Measurements from ENCODE around the gene NFYA.

DNA sequence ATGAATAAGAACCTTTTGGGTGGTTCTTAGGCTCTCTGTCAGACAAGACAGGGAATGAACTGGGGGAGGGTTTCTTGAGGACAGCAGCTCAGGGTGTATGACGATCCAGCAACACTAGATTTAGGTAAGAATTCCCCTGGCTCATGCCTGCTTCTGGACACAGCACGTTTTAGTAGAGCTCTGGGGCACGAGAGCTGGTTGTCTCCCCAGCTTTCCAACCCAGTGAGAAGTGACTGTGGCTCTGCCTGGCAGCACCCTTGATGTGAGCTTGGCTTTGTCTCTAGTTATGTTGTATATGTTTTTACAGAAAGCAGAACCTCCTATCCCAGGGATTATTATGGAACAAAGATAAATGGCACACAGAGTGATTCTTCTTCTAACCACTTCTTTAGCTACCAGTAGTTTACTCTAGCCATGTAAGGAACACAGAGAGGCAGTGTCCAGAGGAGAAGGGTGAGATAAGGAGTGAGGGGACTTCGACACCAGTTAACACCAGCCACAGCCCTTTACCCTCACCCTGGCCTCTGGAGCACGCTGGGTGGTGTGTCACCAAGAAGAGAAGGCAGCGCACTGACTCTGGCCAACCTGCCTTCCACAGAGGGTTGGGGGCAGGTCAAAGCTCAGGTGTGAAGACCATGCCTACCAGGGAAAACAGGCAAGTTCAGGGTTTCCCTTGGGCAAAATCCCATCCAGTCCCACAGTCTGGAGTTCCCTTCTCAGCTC, 15.8 kb upstream of the NFYA start:
- TF ChIP-seq FOXA1 (IDR thresholded peaks at IDR 0.05; ENCODE audit: borderline replicate concordance) (no peak), POLR2AphosphoS5 (IDR thresholded peaks at IDR 0.05; ENCODE audit: control insufficient read depth, insufficient read depth, low read depth, low read length) (no peak), ZKSCAN3 (CRISPR knock-in tag; IDR thresholded peaks at IDR 0.05) (no peak), RAD21 (CRISPR knock-in tag; conservative IDR thresholded peaks at IDR 0.05 in 1 of 2, IDR thresholded peaks at IDR 0.05 in 1 of 2) (no peak), POLR2A (conservative IDR thresholded peaks at IDR 0.05) (no peak), U2AF2 (optimal IDR thresholded peaks at IDR 0.05; ENCODE audit: low read depth, low read length) (no peak), RAD51 (IDR thresholded peaks at IDR 0.05; ENCODE audit: borderline replicate concordance, low read depth) (no peak), RHOXF2B (CRISPR knock-in tag; conservative IDR thresholded peaks at IDR 0.05) (no peak)
- TF ChIP-seq, protein P1, sequence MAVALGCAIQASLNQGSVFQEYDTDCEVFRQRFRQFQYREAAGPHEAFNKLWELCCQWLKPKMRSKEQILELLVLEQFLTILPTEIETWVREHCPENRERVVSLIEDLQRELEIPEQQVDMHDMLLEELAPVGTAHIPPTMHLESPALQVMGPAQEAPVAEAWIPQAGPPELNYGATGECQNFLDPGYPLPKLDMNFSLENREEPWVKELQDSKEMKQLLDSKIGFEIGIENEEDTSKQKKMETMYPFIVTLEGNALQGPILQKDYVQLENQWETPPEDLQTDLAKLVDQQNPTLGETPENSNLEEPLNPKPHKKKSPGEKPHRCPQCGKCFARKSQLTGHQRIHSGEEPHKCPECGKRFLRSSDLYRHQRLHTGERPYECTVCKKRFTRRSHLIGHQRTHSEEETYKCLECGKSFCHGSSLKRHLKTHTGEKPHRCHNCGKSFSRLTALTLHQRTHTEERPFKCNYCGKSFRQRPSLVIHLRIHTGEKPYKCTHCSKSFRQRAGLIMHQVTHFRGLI (CRISPR knock-in tag; IDR thresholded peaks at IDR 0.05): no peak
- TF ChIP-seq, protein P2, sequence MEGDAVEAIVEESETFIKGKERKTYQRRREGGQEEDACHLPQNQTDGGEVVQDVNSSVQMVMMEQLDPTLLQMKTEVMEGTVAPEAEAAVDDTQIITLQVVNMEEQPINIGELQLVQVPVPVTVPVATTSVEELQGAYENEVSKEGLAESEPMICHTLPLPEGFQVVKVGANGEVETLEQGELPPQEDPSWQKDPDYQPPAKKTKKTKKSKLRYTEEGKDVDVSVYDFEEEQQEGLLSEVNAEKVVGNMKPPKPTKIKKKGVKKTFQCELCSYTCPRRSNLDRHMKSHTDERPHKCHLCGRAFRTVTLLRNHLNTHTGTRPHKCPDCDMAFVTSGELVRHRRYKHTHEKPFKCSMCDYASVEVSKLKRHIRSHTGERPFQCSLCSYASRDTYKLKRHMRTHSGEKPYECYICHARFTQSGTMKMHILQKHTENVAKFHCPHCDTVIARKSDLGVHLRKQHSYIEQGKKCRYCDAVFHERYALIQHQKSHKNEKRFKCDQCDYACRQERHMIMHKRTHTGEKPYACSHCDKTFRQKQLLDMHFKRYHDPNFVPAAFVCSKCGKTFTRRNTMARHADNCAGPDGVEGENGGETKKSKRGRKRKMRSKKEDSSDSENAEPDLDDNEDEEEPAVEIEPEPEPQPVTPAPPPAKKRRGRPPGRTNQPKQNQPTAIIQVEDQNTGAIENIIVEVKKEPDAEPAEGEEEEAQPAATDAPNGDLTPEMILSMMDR (IDR thresholded peaks at IDR 0.05 in 2 of 3, conservative IDR thresholded peaks at IDR 0.05 in 1 of 3; ENCODE audit: insufficient read depth in 2 of 3, low read depth in 1 of 3, low read length in 3 of 3): no peak
- TF ChIP-seq, protein P3, sequence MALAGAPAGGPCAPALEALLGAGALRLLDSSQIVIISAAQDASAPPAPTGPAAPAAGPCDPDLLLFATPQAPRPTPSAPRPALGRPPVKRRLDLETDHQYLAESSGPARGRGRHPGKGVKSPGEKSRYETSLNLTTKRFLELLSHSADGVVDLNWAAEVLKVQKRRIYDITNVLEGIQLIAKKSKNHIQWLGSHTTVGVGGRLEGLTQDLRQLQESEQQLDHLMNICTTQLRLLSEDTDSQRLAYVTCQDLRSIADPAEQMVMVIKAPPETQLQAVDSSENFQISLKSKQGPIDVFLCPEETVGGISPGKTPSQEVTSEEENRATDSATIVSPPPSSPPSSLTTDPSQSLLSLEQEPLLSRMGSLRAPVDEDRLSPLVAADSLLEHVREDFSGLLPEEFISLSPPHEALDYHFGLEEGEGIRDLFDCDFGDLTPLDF (CRISPR knock-in tag; IDR thresholded peaks at IDR 0.05): no peak
- TF ChIP-seq, protein P4, sequence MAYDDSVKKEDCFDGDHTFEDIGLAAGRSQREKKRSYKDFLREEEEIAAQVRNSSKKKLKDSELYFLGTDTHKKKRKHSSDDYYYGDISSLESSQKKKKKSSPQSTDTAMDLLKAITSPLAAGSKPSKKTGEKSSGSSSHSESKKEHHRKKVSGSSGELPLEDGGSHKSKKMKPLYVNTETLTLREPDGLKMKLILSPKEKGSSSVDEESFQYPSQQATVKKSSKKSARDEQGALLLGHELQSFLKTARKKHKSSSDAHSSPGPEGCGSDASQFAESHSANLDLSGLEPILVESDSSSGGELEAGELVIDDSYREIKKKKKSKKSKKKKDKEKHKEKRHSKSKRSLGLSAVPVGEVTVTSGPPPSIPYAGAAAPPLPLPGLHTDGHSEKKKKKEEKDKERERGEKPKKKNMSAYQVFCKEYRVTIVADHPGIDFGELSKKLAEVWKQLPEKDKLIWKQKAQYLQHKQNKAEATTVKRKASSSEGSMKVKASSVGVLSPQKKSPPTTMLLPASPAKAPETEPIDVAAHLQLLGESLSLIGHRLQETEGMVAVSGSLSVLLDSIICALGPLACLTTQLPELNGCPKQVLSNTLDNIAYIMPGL (CRISPR knock-in tag; IDR thresholded peaks at IDR 0.05): no peak
- TF ChIP-seq, protein P5, sequence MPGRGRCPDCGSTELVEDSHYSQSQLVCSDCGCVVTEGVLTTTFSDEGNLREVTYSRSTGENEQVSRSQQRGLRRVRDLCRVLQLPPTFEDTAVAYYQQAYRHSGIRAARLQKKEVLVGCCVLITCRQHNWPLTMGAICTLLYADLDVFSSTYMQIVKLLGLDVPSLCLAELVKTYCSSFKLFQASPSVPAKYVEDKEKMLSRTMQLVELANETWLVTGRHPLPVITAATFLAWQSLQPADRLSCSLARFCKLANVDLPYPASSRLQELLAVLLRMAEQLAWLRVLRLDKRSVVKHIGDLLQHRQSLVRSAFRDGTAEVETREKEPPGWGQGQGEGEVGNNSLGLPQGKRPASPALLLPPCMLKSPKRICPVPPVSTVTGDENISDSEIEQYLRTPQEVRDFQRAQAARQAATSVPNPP (IDR thresholded peaks at IDR 0.05; ENCODE audit: borderline replicate concordance, insufficient read depth, insufficient read length): no peak

Data from K562 (cell line).